ENCODE measurements around the gene DMD.
"Not testable (repeated sequence)": the region's sequence is repeated elsewhere in the genome, so short reads cannot be mapped to it uniquely, and the experiment has no call there.

DMD gene

GRCh38 chrX:31590581-31591114 is 1620.7 kb downstream of the DMD start:
- Mint-ChIP-seq H3K27ac (ENCODE audit: low read depth) (no peak overlapping the region), H3K4me3 (no peak overlapping the region), H3K4me1 (no peaks in the 10 kb centered on the region), H3K36me3 (ENCODE audit: insufficient read depth) (no peaks in the 10 kb centered on the region), H3K27me3 (no peaks in the 10 kb centered on the region), H3K9me3 (no peaks in the 10 kb centered on the region)
- no peak for DNase-seq (ENCODE audit: low spot score in 2 of 2)
- no peak for ATAC-seq (replicated peaks; ENCODE audit: extremely low read depth, poor library complexity, severe bottlenecking)

GRCh38 chrX:31589503-31589902 is 1621.8 kb downstream of the DMD start:
- Mint-ChIP-seq H3K27ac (ENCODE audit: low read depth) (no peak overlapping the region), H3K27me3 (no peaks in the 10 kb centered on the region), H3K9me3 (peaks cover 3% of the 10 kb centered on the region), H3K4me1 (no peaks in the 10 kb centered on the region), H3K4me3 (no peak overlapping the region), H3K36me3 (ENCODE audit: insufficient read depth) (no peaks in the 10 kb centered on the region)
- DNase-seq (ENCODE audit: low spot score in 2 of 2) (no peak), ATAC-seq (replicated peaks; ENCODE audit: extremely low read depth, poor library complexity, severe bottlenecking) (no peak)

GRCh38 chrX:31588355-31588754 is 1623.0 kb downstream of the DMD start:
- DNase-seq (ENCODE audit: low spot score in 2 of 2) = no peak
- no peaks in the 10 kb centered on the region for H3K36me3 Mint-ChIP-seq (ENCODE audit: insufficient read depth)
- no peak for ATAC-seq (replicated peaks; ENCODE audit: extremely low read depth, poor library complexity, severe bottlenecking)
- H3K4me3 Mint-ChIP-seq = no peak overlapping the region
- H3K4me1 Mint-ChIP-seq = no peaks in the 10 kb centered on the region
- H3K27me3 Mint-ChIP-seq = no peaks in the 10 kb centered on the region
- peaks cover 7% of the 10 kb centered on the region for H3K9me3 Mint-ChIP-seq
- no peak overlapping the region for H3K27ac Mint-ChIP-seq (ENCODE audit: low read depth)

GRCh38 chrX:31583892-31584291 is 1627.5 kb downstream of the DMD start:
- not testable (repeated sequence) for DNase-seq (ENCODE audit: low spot score in 2 of 2); H3K4me1 Mint-ChIP-seq; H3K27ac Mint-ChIP-seq (ENCODE audit: low read depth); H3K4me3 Mint-ChIP-seq; H3K36me3 Mint-ChIP-seq (ENCODE audit: insufficient read depth); ATAC-seq (replicated peaks; ENCODE audit: extremely low read depth, poor library complexity, severe bottlenecking); H3K27me3 Mint-ChIP-seq
- H3K9me3 Mint-ChIP-seq = peaks cover 12% of the 10 kb centered on the region

- H3K36me3 Mint-ChIP-seq (ENCODE audit: insufficient read depth) = no peaks in the 10 kb centered on the region
- H3K4me3 Mint-ChIP-seq = no peak overlapping the region
- H3K27ac Mint-ChIP-seq (ENCODE audit: low read depth) = no peak overlapping the region
- H3K27me3 Mint-ChIP-seq = no peaks in the 10 kb centered on the region
- peaks cover 12% of the 10 kb centered on the region for H3K9me3 Mint-ChIP-seq
- no peaks in the 10 kb centered on the region for H3K4me1 Mint-ChIP-seq
- no peak for DNase-seq (ENCODE audit: low spot score in 2 of 2)
- no peak for ATAC-seq (replicated peaks; ENCODE audit: extremely low read depth, poor library complexity, severe bottlenecking)
Observed at GRCh38 chrX:31580726-31581125, 1630.6 kb downstream of the DMD start.

- Mint-ChIP-seq H3K4me3 (no peak overlapping the region), H3K27me3 (no peaks in the 10 kb centered on the region), H3K9me3 (peaks cover 12% of the 10 kb centered on the region), H3K36me3 (ENCODE audit: insufficient read depth) (no peaks in the 10 kb centered on the region), H3K27ac (ENCODE audit: low read depth) (no peak overlapping the region), H3K4me1 (no peaks in the 10 kb centered on the region)
- ATAC-seq (replicated peaks; ENCODE audit: extremely low read depth, poor library complexity, severe bottlenecking) (no peak), DNase-seq (ENCODE audit: low spot score in 2 of 2) (no peak)
Observed at GRCh38 chrX:31580227-31580626, 1631.1 kb downstream of the DMD start.

- Mint-ChIP-seq H3K36me3 (ENCODE audit: insufficient read depth) (no peaks in the 10 kb centered on the region), H3K27me3 (no peaks in the 10 kb centered on the region), H3K4me3 (no peak overlapping the region), H3K4me1 (no peaks in the 10 kb centered on the region), H3K27ac (ENCODE audit: low read depth) (no peak overlapping the region), H3K9me3 (no peaks in the 10 kb centered on the region)
- no peak for ATAC-seq (replicated peaks; ENCODE audit: extremely low read depth, poor library complexity, severe bottlenecking)
- DNase-seq (ENCODE audit: low spot score in 2 of 2) = no peak
Observed at GRCh38 chrX:31572360-31572759, 1639.0 kb downstream of the DMD start.

GRCh38 chrX:31570658-31571057 is 1640.7 kb downstream of the DMD start:
- Mint-ChIP-seq H3K9me3 (no peaks in the 10 kb centered on the region), H3K4me1 (no peaks in the 10 kb centered on the region), H3K36me3 (ENCODE audit: insufficient read depth) (no peaks in the 10 kb centered on the region), H3K4me3 (no peak overlapping the region), H3K27me3 (no peaks in the 10 kb centered on the region), H3K27ac (ENCODE audit: low read depth) (no peak overlapping the region)
- DNase-seq (ENCODE audit: low spot score in 2 of 2) (no peak), ATAC-seq (replicated peaks; ENCODE audit: extremely low read depth, poor library complexity, severe bottlenecking) (no peak)

GRCh38 chrX:31563792-31564191 is 1647.6 kb downstream of the DMD start:
- no peak overlapping the region for H3K27ac Mint-ChIP-seq (ENCODE audit: low read depth)
- H3K4me1 Mint-ChIP-seq = no peaks in the 10 kb centered on the region
- H3K9me3 Mint-ChIP-seq = no peaks in the 10 kb centered on the region
- no peaks in the 10 kb centered on the region for H3K36me3 Mint-ChIP-seq (ENCODE audit: insufficient read depth)
- no peak overlapping the region for H3K4me3 Mint-ChIP-seq
- no peak for ATAC-seq (replicated peaks; ENCODE audit: extremely low read depth, poor library complexity, severe bottlenecking)
- no peak for DNase-seq (ENCODE audit: low spot score in 2 of 2)
- H3K27me3 Mint-ChIP-seq = no peaks in the 10 kb centered on the region

- Mint-ChIP-seq H3K9me3 (peaks cover 15% of the 10 kb centered on the region), H3K36me3 (ENCODE audit: insufficient read depth) (no peaks in the 10 kb centered on the region)
Observed at GRCh38 chrX:31555506-31555905, 1655.8 kb downstream of the DMD start.

GRCh38 chrX:31551913-31552312 is 1659.4 kb downstream of the DMD start:
- H3K4me1 Mint-ChIP-seq = no peaks in the 10 kb centered on the region
- no peak overlapping the region for H3K4me3 Mint-ChIP-seq
- H3K27ac Mint-ChIP-seq (ENCODE audit: low read depth) = no peak overlapping the region
- H3K27me3 Mint-ChIP-seq = no peaks in the 10 kb centered on the region
- H3K9me3 Mint-ChIP-seq = peaks cover 6% of the 10 kb centered on the region
- DNase-seq (ENCODE audit: low spot score in 2 of 2) (no peak), ATAC-seq (replicated peaks; ENCODE audit: extremely low read depth, poor library complexity, severe bottlenecking) (no peak)
- H3K36me3 Mint-ChIP-seq (ENCODE audit: insufficient read depth) = no peaks in the 10 kb centered on the region

More at GRCh38 chrX:31555506-31555905, 1655.8 kb downstream of the DMD start:
- H3K4me1 Mint-ChIP-seq = no peaks in the 10 kb centered on the region
- ATAC-seq (replicated peaks; ENCODE audit: extremely low read depth, poor library complexity, severe bottlenecking) (no peak), DNase-seq (ENCODE audit: low spot score in 2 of 2) (no peak)
- H3K4me3 Mint-ChIP-seq = no peak overlapping the region
- no peaks in the 10 kb centered on the region for H3K27me3 Mint-ChIP-seq
- no peak overlapping the region for H3K27ac Mint-ChIP-seq (ENCODE audit: low read depth)

- no peak for DNase-seq (ENCODE audit: low spot score in 2 of 2)
- H3K36me3 Mint-ChIP-seq (ENCODE audit: insufficient read depth) = no peaks in the 10 kb centered on the region
- H3K27ac Mint-ChIP-seq (ENCODE audit: low read depth) = no peak overlapping the region
- no peaks in the 10 kb centered on the region for H3K4me1 Mint-ChIP-seq
- H3K27me3 Mint-ChIP-seq = no peaks in the 10 kb centered on the region
- peaks cover 6% of the 10 kb centered on the region for H3K9me3 Mint-ChIP-seq
- no peak for ATAC-seq (replicated peaks; ENCODE audit: extremely low read depth, poor library complexity, severe bottlenecking)
- H3K4me3 Mint-ChIP-seq = no peak overlapping the region
Observed at GRCh38 chrX:31550158-31550557, 1661.2 kb downstream of the DMD start.

- Mint-ChIP-seq H3K4me1 (no peaks in the 10 kb centered on the region), H3K27me3 (no peaks in the 10 kb centered on the region), H3K36me3 (ENCODE audit: insufficient read depth) (no peaks in the 10 kb centered on the region), H3K4me3 (no peak overlapping the region), H3K9me3 (no peaks in the 10 kb centered on the region), H3K27ac (ENCODE audit: low read depth) (no peak overlapping the region)
- ATAC-seq (replicated peaks; ENCODE audit: extremely low read depth, poor library complexity, severe bottlenecking) = no peak
- no peak for DNase-seq (ENCODE audit: low spot score in 2 of 2)
Observed at GRCh38 chrX:31547816-31548215, 1663.5 kb downstream of the DMD start.

GRCh38 chrX:31547416-31547815 is 1663.9 kb downstream of the DMD start:
- Mint-ChIP-seq H3K4me1 (no peaks in the 10 kb centered on the region), H3K36me3 (ENCODE audit: insufficient read depth) (no peaks in the 10 kb centered on the region), H3K9me3 (peaks cover 2% of the 10 kb centered on the region), H3K4me3 (no peak overlapping the region), H3K27ac (ENCODE audit: low read depth) (no peak overlapping the region), H3K27me3 (no peaks in the 10 kb centered on the region)
- DNase-seq (ENCODE audit: low spot score in 2 of 2) (no peak), ATAC-seq (replicated peaks; ENCODE audit: extremely low read depth, poor library complexity, severe bottlenecking) (no peak)

All from central memory CD8-positive, alpha-beta T cell (primary cell).